Esophagus mucosa (tissue), 1 donor: ENCODE results near the gene MAPKAPK2. TPM values are rescaled to one million over a fixed set of nuclear protein-coding genes. Genes with fewer than 3 reads are reported as not detected.

Source experiments
- ATAC-seq: fragments of 200-7000 bp; cut with Tn5 transposase; one replicate; pipeline ENCODE4 v1.9.1; 2020
- total RNA-seq: library from RNA; stranded (reverse); gene quantifications from one replicate; pipeline ENCODE4 v1.2.4, GENCODE V29; 2023
- donor health status: DM: yes; HTN: yes; CAD: no.

Gene MAPKAPK2
- total RNA-seq, 1 donor from 2014 or later: 47.3 TPM

DNA sequence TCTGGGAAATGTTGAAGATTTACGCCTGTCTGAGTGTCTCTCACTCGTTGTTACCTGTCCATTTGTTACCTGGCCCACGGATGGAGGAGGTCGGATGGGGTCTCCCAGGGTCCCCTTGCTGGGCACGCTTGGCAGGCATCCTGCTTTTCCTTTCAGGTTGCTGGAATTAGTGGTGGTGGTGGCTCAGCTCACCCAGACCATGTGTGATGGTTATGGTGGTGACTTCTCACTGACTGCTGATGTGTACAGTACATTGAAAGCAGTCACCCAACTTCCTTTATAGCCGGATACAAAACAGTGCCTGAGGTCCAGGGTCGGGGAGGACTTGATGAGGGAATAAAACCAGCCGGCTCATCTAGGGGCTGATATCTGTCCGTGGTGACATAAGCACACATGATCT, 19.5 kb downstream of the MAPKAPK2 start:
- no peak for ATAC-seq

DNA sequence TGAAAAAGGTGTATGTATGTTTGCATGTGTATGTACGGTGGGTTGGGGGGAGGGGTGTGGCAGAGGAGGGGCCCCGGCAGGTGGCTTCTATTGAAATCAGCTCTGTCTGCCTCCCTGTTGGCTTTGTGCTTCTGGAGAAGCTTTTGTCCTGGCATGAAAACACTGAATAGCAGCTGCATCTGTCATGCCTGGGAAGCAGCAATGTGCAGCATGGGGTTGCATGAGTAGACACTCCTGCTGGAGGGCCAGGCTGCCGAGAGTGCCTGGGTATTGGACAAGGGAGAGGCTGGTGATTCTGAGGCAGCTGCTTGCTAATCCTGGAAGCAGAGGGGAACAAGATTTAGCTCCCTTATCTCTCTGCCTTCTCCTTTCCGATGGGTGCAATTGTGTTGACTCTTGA, 20.5 kb downstream of the MAPKAPK2 start:
- ATAC-seq: peak; percentile 48

DNA sequence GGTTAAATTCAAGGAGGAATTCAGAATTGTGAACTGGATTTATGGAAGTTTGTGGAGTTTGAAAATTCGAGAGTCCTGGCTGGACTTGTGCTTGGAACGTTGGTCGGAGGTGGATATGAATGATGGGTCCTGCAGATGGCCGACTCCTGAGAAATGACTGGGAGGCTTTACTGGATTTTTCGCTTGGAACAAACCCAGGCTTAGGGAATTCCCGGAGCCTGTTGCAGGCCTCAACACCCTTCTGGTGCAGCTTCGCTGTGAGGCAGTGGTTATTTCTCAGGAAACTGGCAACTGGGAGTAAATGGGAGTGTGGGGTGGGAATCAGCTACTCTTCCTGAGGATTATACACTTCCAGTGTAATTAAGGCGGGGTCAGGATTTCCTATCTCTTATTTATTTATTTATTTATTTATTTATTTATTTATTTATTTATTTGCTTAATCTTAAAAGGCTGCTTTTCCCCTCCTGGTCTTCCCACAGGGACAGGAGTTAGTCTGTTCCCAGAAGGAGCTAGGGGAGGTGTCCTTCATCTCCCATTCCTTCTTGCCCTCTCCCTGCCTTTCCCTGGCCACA, 21.1 kb downstream of the MAPKAPK2 start:
- ATAC-seq: no peak

DNA sequence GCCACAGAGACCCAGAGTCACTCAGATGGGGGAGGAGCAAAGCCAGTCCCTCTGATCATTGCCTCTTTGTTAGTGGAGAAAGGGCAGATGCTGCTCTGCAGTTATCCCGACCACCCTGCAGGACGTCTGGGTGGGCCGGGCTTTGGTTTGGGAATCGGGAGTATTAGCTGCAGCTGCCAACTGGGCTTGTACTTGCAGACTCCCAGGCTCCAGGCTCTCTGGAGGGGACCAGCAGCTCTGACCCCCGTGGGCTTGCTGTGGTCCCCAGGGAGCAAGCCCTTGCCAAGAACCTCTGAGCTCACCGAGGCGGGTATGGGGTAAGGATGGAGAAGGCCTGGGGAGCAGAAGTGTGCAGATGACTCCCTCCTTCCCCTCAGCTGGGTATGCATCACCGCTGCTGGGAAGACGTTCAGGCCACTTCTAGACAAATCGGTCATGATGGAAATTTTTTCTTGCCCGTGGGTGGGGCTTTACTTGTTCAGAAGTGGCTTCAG, 21.6 kb downstream of the MAPKAPK2 start:
- peak; percentile 21 for ATAC-seq

DNA sequence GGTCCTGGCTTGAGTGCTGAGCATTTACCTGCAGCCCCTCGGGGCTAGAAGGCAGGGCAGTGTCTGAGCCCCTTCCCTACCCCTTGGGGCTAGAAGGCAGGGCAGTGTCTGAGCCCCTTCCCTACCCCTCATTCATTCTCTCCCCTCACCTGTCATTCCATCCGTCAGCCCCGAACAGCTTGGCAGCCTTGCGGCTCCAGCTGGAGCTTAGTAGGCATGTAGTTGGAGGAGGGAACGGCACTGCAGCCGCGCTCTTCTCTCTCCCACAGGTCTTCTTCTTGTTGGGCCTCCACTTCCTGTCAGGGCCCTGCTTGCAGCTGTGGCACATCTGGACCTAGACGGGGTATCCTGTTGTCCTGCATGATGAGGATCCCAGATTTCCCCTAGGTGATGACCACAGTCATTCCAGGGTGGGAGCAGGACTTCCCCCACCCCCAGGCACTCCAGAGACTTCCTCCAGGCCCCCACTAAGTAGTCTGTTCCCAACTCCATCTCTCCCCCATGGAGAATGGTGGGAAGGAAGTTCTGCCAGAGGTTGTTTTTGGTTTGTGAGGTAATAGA, 22.2 kb downstream of the MAPKAPK2 start:
- ATAC-seq: no peak

DNA sequence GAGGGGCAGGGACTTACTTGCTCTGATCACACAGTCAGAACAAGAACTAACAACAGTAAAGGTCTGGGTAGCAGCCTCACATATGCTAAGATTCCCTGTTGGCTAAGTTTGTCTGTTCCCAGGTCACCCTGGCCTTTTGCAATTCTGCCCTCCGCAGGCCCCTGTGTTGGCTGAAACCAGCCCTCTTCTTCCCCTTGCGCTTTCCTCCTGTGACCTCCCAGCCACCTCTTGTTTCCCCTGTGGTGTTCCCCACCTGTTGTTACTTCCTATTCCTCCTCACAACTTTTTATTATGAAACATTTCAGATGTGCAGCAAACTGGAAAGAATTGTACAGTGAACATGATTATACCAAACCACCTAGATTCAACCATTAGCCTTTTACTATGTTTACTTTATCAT, 23.4 kb downstream of the MAPKAPK2 start:
- no peak for ATAC-seq

DNA sequence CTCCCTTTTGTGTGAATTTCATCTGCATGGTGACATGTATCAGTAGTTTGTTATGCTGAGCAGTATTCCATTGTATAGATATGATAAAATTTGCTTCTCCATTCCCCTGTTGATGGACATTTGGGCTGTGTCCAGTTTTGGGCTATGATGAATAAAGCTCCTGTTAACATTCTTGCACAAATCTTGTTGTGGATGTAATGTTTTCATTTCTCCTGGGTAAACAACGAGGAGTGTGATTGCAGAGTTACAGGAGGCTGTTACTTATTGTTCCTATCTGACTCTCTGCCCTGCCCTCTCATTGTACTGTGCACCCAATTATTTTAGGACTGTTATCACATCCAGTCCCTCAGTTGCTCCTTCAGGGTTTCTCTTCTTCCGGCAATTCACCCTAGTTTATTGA, 24.2 kb downstream of the MAPKAPK2 start:
- ATAC-seq: no peak

DNA sequence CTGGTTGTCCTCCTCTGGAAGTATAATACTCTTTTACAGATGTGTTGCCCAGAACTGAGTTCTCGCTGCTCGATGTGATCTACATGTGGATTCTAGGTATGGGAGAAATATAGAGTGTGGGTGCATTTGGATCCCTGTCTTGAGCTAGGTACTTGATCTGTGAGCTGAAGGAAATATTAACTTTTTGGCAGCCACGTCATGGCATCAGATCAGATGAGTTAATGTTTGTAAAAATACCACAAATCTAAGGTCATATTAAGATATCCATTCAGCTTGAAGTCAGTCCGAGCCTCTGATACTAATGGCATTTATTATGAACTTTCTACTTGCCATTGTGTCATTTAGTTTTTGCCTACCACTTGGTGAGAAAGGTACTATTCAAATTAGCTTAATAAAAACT, 24.6 kb downstream of the MAPKAPK2 start:
- ATAC-seq: no peak

DNA sequence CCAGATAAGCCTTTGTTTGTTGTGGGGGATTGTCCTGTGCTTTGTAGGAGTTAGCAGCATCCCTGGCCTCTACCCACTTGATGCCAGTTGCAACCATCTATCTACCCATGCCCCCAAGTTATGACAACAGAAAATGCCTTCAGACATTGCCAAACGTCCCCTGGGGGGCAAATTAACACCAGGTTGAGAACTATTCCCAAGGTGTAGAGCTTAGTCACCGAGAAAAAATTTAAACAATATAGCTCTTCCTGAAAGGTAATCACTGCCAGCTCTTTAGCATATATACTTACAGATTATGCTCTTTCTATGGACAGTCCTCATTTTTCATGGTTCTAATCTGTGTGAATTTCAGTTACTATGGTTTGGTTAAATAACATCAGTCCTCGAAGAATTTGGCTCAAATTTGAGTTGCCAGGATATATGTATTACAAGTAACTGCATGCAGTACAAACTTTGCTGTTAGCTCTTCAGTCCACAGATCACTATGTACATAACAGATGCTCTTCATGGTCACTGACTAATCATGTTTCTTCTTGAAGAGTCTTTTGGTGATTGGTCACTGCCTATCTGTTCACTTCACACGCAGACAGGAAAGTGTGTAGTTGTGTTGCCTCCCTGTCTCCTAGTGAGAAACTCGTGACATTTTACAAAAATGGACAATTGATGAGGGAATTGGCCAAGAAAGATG, 25.2 kb downstream of the MAPKAPK2 start:
- peak; percentile 46 for ATAC-seq

DNA sequence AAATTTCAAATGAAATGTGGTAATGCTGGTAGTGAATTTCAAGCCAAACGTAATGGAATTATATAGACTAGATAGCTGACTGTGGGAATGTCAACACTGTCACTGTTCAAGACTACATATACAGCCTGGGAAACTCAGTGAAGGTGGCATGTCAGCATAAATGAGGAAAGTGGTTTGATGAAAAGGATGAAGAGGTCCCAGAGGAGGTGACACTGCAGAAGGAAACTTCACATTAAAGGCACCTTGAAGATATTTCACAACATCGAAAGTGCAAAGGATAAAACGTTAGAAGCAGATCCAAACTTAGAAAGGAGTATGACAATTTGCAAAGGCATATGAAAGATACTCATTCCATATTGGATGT, 25.7 kb downstream of the MAPKAPK2 start:
- no peak for ATAC-seq

DNA sequence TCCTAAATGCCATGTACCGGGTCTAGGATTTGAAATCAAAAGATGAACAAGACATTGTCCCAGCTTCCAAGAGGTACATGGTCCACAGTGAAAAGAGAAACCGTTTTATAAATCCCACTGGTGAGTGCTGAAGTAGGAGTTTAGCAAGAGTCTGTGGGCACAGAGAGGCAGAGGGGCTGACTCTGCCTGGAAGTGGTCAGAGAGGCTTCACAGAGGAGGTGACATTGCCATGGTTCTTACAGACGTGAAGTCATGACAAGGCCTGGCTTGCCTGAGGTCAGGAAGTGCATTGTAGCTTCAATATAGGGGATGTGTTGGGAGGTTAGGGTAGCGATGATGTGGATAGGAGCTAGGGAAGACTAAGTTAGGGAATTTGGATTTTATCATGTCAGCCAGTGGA, 28.4 kb downstream of the MAPKAPK2 start:
- no peak for ATAC-seq

DNA sequence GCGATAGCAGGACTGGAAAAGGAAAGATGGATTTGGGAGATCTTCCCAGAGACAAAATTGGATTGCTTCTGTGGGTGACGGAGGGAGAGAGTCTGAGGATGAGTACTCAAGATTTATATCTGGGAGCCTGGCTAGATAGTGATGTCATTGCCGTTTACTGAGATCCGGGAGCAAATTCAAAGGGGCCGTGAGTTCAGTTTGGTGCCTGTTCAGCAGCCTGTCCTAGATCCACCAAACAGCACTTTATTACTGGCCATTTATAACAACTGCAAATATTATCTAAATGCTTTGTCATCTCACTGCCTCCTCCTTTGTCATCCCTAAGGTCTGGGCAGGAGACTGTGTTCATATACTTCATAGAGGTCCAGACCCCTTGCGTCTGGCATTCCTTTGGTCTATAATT, 29.2 kb downstream of the MAPKAPK2 start:
- no peak for ATAC-seq

DNA sequence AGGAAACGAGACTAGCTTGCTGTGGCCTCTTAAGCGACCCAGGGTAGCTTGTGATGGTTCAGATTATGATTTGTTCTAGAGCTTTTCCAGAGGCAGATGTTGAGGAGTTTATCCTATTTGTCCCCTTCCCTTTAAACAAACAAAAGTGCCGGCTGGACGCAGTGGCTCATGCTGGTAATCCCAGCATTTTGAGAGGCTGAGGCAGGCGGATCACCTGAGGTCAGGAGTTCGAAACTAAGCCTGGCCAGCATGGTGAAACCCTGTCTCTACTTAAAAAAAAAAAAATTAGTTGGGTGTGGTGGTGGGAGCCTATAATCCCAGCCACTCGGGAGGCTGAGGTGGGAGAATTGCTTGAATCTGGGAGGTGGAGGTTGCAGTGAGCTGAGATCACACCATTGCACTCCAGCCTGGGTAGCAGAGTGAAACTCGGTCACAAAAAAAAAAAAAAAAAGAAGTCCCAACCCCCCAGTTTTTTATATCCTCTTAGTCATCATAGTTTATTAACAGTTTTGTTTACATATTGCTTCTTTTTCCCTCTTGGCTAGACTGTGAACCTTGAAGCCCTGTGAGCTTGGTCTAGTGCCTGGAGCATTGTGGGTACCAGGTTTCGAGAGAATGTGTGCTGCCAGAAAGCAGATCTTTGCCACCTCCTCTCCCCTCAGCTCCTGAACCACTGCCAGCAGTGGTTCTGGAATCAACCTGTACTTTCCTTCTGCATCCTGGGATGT, 29.8 kb downstream of the MAPKAPK2 start:
- peak; percentile 56 for ATAC-seq

DNA sequence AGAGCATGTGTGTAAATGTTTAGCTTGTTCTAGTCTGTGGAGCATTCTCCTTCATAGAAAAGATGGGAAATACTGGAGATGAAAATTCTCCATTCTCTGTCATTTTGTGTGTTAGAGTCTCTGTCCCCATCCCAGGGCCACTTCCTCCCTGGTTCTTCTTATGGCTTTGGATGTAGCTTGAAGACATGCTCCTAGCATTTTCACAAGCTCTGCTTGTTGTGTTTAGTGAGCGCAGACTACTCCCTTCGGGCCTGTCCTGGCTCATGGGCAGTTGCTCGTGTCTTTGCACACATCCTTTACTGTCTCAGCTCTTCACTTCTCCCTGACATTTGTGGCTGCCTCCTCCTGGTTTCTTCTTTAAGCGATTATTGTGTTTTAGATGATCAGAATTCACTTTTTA, 30.4 kb downstream of the MAPKAPK2 start:
- ATAC-seq: no peak

DNA sequence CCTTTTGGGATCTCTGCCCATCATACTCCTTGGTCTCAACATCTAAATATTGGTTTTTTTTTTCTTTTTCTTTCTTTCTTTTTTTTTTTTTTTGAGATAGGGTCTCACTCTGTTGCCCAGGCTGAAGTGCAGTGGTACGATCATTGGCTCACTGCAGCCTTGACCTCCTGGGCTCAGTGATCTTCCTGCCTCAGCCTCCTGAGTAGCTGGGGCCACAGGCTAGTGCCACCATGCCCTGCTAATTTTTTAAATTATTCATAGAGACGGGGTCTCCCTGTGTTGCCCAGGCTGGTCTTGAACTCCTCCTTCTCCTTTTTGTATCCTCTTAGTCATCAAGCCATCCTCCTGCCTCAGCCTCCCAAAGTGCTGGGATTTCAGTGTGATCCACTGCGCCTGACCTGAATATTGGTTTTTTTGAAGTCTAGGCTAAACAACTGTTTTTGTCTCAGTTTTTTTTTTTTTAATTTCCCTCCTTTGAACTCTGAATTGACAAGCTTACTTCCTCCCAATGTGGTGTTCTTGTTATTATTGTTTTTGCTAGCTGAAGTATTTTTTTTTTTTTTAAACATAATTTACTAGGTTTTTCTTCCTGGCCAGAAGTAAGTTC, 30.9 kb downstream of the MAPKAPK2 start:
- ATAC-seq: no peak

DNA sequence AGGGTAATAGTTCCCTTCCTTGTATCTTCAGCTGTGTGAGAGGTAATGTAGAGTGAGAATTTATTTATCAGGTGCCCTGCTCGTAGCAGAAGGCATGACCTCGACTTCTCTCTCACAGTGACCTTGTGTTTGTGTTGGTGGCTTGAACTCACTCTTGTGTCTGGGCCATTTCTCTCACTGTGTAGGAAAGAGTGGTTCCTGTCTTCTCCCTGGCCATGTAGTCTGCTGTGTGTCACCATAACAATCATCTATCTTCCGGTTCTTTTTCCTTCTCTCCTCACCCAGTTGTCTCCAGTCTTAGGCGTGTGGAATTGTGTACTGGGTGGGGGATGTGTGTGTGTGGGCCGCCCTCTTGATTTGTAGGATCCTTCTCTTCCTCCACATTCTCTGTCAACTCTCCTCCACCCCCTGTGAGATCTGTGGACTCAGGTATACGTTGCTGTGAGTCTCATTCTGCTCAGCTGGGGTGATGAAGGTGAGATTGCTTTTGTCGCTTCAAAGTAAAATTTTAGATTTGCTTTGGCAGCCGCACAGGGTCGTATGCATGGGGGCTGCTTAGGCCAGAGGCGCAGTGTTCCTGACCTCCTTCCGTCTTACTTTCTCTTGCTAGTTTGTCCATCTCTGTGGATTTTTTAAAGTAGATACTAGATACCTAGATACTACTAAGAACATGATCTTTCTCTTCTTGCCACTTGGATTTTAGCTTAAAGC, 31.6 kb downstream of the MAPKAPK2 start:
- no peak for ATAC-seq

DNA sequence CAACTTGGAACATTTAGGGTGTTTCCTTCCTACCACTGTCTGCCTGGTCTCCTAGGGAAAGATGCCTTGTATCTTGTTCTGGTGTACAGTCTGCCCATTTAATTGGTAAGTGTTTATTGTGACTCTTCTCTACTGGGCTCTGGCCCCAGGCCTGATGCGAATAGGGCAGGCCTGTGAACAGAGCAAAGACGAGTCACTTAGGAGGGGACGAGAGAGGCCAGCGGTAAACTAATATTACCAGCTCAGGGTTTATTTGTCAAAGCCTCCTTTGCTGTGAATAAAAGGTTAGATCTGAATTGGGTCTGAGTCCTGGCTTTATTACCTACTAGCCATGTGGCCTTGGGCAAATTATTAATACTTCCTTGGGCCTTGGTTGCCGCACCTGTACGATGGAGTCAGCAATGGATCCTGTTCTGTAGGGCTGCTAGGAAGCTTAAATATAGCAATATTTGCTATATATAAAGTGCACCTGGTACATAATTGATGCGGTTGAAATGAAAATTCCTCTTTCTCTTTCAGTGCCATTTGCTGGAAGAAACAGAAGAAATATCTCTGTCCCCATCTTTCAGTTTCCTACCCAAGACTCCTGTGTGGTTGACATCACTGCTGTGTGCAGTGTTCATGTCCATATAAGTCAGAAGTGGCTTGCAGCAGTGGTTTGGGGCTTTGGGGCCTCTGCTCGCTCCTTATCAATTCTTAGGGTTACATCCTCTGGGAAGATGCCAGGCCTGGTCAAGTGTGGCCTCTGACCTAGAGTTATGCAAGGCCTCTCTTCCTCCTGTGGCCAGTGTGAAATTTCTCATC, 32.4 kb downstream of the MAPKAPK2 start:
- peak; percentile 19 for ATAC-seq

DNA sequence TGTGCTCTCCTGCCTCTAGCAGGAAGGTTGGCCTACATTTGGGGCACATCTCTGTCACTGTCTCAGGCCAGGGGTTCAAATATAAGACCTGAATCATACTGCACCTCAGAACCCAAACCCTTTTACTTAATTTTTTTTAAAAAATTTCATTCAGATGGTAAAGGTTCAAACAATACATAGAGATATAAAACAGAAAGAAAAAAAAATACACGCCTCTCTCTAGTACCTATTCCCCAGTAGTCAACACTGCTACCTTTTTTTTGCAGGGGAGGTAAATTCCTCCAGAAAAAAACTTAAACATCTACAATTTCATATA, 32.9 kb downstream of the MAPKAPK2 start:
- ATAC-seq: no peak

DNA sequence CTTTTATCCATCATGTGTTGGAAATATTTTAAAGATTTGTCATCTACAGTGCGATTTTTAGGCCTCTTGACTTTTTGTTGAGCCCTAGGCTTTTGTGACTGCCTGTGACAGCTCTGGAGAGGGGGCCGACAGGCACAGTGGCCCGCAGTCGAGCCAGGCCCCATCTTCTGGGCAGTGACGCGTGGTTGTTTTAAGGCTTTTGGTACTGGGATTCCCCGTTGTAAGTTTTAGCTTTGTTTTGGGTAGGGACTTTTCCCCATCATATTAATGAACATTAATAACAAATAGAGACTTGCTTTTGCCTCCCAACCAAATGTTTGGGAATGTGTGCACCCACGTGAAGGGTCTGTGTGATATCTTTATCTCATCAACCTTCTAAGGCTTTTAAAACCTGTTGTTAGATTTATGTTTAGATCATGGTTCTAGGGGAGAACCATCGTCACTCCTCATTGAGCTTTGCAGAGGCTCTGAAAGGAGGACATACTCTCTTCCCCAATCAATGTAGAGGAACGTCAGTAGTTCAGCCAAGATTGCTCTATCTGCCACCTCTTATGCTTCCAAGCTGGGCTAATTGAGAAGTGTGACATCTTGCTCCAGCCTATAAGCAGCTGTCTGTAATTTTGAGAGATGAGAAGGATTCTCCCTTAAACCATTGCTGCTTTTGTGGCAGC, 34.6 kb downstream of the MAPKAPK2 start:
- no peak for ATAC-seq

DNA sequence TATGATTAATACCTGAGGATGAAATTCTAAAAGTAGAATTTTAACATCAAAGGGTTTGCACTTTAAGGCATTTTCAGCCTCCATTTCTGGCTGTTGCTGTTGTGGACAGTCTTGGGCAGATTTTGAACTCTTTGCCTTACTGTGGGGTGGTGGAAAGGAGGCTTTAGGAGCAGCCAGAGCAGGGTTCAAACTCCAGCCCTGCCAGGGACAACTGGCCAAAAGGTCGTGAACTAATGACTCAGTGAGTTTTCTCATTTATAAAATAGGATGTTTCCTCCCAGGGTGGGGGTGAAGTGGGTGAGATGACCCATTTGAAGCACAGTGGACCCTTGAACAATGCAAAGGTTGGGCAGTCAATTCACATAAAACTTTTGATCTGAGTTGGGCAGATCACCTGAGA, 36.7 kb downstream of the MAPKAPK2 start:
- no peak for ATAC-seq

DNA sequence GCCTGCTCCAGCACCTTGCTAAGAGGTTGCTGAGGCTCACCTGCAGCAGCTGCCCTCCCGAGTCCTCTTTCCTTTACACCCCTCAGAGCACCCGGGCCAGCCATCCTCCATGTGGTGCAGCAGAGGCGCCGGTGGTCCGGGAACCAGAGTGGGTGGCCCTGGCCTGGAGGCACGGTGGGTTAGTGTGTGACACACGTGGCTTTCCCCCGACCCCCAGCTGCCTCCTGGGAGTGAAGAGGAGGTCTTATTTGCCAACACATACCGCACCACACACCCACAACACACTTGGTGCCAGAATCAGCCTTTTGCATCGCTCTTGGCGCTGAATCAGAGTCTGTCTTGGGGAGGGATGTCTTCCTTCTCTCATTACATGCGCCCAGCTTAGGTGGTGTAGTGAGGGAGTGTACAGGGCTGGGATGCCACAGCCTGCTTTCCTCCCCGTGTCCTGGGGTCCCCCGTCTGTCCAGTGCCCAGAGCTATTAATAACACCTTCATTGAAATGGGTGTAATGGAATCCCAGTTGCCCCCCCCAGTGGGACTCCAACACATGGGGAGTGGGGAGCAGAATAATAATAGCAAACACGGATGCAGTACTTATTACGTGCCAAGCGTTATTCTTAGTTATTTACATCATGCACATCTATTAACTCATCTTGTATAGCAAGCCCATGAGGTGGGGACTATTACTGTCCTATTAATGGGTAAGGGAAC, 38.2 kb downstream of the MAPKAPK2 start:
- ATAC-seq: peak; percentile 6
